IPS DF 19.7 (cell line): ENCODE results near the gene PKP4.

Source experiments
- DNase-seq: peaks from one replicate; pipeline ENCODE4 v3.0.0-alpha.2; 2013; ENCODE audit warnings: low read depth, low spot score

Gene PKP4

GRCh38 chr2:158645299-158645698 is 188.5 kb downstream of the PKP4 start:
- DNase-seq: no peak

- DNase-seq: no peak
Measured at GRCh38 chr2:158647436-158648231, 190.9 kb downstream of the PKP4 start.

- no peak for DNase-seq
Measured at GRCh38 chr2:158649846-158650245, 193.1 kb downstream of the PKP4 start.

- DNase-seq: no peak
Measured at GRCh38 chr2:158650646-158651357, 194.1 kb downstream of the PKP4 start.

GRCh38 chr2:158651358-158652057 is 194.8 kb downstream of the PKP4 start:
- no peak for DNase-seq

GRCh38 chr2:158655628-158656027 is 198.9 kb downstream of the PKP4 start:
- no peak for DNase-seq

- DNase-seq: no peak
Measured at GRCh38 chr2:158656492-158657229, 199.9 kb downstream of the PKP4 start.

GRCh38 chr2:158658396-158658795 is 201.6 kb downstream of the PKP4 start:
- DNase-seq: no peak

GRCh38 chr2:158659483-158659882 is 202.7 kb downstream of the PKP4 start:
- no peak for DNase-seq

GRCh38 chr2:158661231-158661630 is 204.5 kb downstream of the PKP4 start:
- DNase-seq: no peak

- no peak for DNase-seq
Measured at GRCh38 chr2:158662421-158662820, 205.7 kb downstream of the PKP4 start.

GRCh38 chr2:158663796-158664195 is 207.0 kb downstream of the PKP4 start:
- DNase-seq: no peak

- no peak for DNase-seq
Measured at GRCh38 chr2:158664987-158665386, 208.2 kb downstream of the PKP4 start.

- DNase-seq: no peak
Measured at GRCh38 chr2:158665536-158666302, 209.0 kb downstream of the PKP4 start.

GRCh38 chr2:158666969-158667368 is 210.2 kb downstream of the PKP4 start:
- no peak for DNase-seq

- no peak for DNase-seq
Measured at GRCh38 chr2:158667586-158667985, 210.8 kb downstream of the PKP4 start.

- no peak for DNase-seq
Measured at GRCh38 chr2:158668001-158668765, 211.4 kb downstream of the PKP4 start.

- no peak for DNase-seq
Measured at GRCh38 chr2:158670292-158670691, 213.5 kb downstream of the PKP4 start.

- DNase-seq: no peak
Measured at GRCh38 chr2:158671360-158672245, 214.9 kb downstream of the PKP4 start.
